ENCODE measurements around the gene BLOC1S3. TPM values are rescaled to one million over a fixed set of nuclear protein-coding genes. Genes with fewer than 3 reads are reported as not detected.
A peak's percentile ranks its signal among the peaks of the same experiment; 100 is the strongest.

Gene BLOC1S3
- total and polyA plus RNA-seq, 2 of the 4 experiments (the other 2 are of a cell fraction), result 1.1 to 4.9 TPM

- H3K27me3 ChIP-seq (ENCODE audit: control insufficient read depth, insufficient read depth, low read length), result peaks cover 17% of the 10 kb centered on the region; the same call in 1 of the 2 replicates
- no peak overlapping the region for H3K14ac ChIP-seq (replicated peaks; ENCODE audit: low read depth, low read length)
- H4K5ac ChIP-seq (ENCODE audit: low read depth, low read length), result no peak overlapping the region
- H3K4me2 ChIP-seq (ENCODE audit: low read depth, low read length), result no peak overlapping the region
- in situ Hi-C loops (cut with MboI; ENCODE audit: low sequenced_read_pairs), result no loop called here
- no TSS peak for BruUV-seq (replicated peaks)
- no peaks in the 10 kb centered on the region for H3K36me3 ChIP-seq (ENCODE audit: control insufficient read depth, insufficient read depth, low read length)
- dilution Hi-C loops (cut with HindIII; ENCODE audit: low sequenced_read_pairs, unreplicated experiment), result no loop called here
- no peak overlapping the region for H4K91ac ChIP-seq (ENCODE audit: insufficient read depth, low read depth, low read length)
- H2BK15ac ChIP-seq (ENCODE audit: low read depth, low read length), result no peak overlapping the region
- no peak overlapping the region for H2BK120ac ChIP-seq (ENCODE audit: low read depth, low read length)
- ChIA-PET CTCF (no interaction called here), POLR2A (ENCODE audit: unreplicated experiment) (no interaction called here)
- no peak overlapping the region for H3K27ac ChIP-seq (ENCODE audit: insufficient read depth, low read length)
- ATAC-seq (ENCODE audit: low read depth), result no peak
- no peak overlapping the region for H3K4me3 ChIP-seq (ENCODE audit: insufficient read depth, low read depth, low read length)
- peaks cover 5% of the 10 kb centered on the region; the same call in 1 of the 2 replicates for H4K20me1 ChIP-seq (ENCODE audit: insufficient read depth, low read length)
- no peaks in the 10 kb centered on the region for H3K9me1 ChIP-seq (ENCODE audit: insufficient read depth, low read length)
- TF ChIP-seq CEBPB (IDR thresholded peaks at IDR 0.05; ENCODE audit: low read depth, low read length) (no peak), RFX5 (IDR thresholded peaks at IDR 0.05; ENCODE audit: low read depth, low read length) (no peak), USF2 (IDR thresholded peaks at IDR 0.05; ENCODE audit: low read depth, low read length) (no peak), FOS (IDR thresholded peaks at IDR 0.05; ENCODE audit: low read depth, low read length) (no peak), RAD21 (IDR thresholded peaks at IDR 0.05; ENCODE audit: low read length) (no peak), MAZ (IDR thresholded peaks at IDR 0.05; ENCODE audit: borderline replicate concordance, low read depth, low read length) (no peak), CTCF (conservative IDR thresholded peaks at IDR 0.05; ENCODE audit: low read depth, low read length) (no peak), SMC3 (IDR thresholded peaks at IDR 0.05; ENCODE audit: low read depth, low read length) (no peak), POLR2A (IDR thresholded peaks at IDR 0.05; ENCODE audit: low read depth, low read length) (no peak), ELK1 (IDR thresholded peaks at IDR 0.05; ENCODE audit: borderline replicate concordance, low read depth, low read length) (no peak), RCOR1 (IDR thresholded peaks at IDR 0.05; ENCODE audit: insufficient replicate concordance, low read length) (no peak), NFE2L2 (IDR thresholded peaks at IDR 0.05; ENCODE audit: low read depth, low read length) (no peak), MXI1 (IDR thresholded peaks at IDR 0.05; ENCODE audit: borderline replicate concordance, low read depth, low read length) (no peak), BHLHE40 (IDR thresholded peaks at IDR 0.05; ENCODE audit: low read depth, low read length) (no peak), CHD1 (IDR thresholded peaks at IDR 0.05; ENCODE audit: low read depth, low read length) (no peak), MAFK (IDR thresholded peaks at IDR 0.05; ENCODE audit: low read depth, low read length) (no peak)
- no peak overlapping the region; the same call in 1 of the 2 replicates for H2AK5ac ChIP-seq (ENCODE audit: low read depth, low read length)
- no peak overlapping the region for H3K56ac ChIP-seq (ENCODE audit: extremely low read depth, insufficient read depth, low read length)
- no peak overlapping the region for H2BK5ac ChIP-seq (ENCODE audit: low read depth, low read length, poor library complexity, severe bottlenecking)
- H3K9ac ChIP-seq (ENCODE audit: low read depth, low read length), result no peak overlapping the region
- WGBS, 2 experiments (ENCODE audit: extremely low coverage in 2 of 2, insufficient read length in 1 of 2), result 40% methylated on average over 1 of the region's 15 CpGs; no CpG with 5 or more reads in 1 of the 2 experiments
- no peaks in the 10 kb centered on the region for H3K9me3 ChIP-seq (ENCODE audit: control insufficient read depth, insufficient read depth, low read length)
- H2AFZ ChIP-seq (replicated peaks; ENCODE audit: low read length, poor library complexity), result peak overlapping the region; percentile 61
- intact Hi-C loops (cut with micrococcal nuclease), result no loop called here
- peak overlapping the region; percentile 72 for H2AK9ac ChIP-seq (replicated peaks; ENCODE audit: low read depth, low read length, poor library complexity)
- no peaks in the 10 kb centered on the region for H3K79me1 ChIP-seq (ENCODE audit: low read depth in 1 of 2, low read length in 2 of 2)
- H3K23ac ChIP-seq (ENCODE audit: low read depth, low read length), result no peak overlapping the region
- no peak overlapping the region for H3K18ac ChIP-seq (ENCODE audit: low read depth, low read length)
- peaks cover 2% of the 10 kb centered on the region; the same call in 1 of the 2 replicates for H3K4me1 ChIP-seq (ENCODE audit: control insufficient read depth, insufficient read depth, low read length)
- DNase-seq, result no peak
- H2BK20ac ChIP-seq (ENCODE audit: low read depth, low read length), result no peak overlapping the region
- H4K8ac ChIP-seq (ENCODE audit: low read depth in 2 of 2, low read length in 2 of 2), result no peak overlapping the region
- no peak overlapping the region for H3K4ac ChIP-seq (ENCODE audit: low read depth, low read length)
These were observed 14.7 kb upstream of the BLOC1S3 start for GRCh38 chr19:45163751-45164460.
